Common myeloid progenitor, CD34-positive (primary cell): Measurements from ENCODE around the gene SLC6A2.

Source experiments
- CTCF ChIA-PET: fragments of 350-600 bp; sonication (Branson Sonifier 250); formaldehyde crosslinking; loops from one replicate; lab custom pipeline; 2021; ENCODE audit warnings: antibody characterized with exemption; lab: Charles Lee
- POLR2A ChIA-PET: fragments of 350-600 bp; sonication (Branson Sonifier 250); formaldehyde crosslinking; loops from one replicate; lab custom pipeline; 2021; ENCODE audit warnings: antibody characterized with exemption; lab: Charles Lee
- DNase-seq, 3 donors: peaks; one replicate each; pipeline versions ENCODE4 v3.0.0 to v3.0.0-alpha.2; 2013
- H3K27ac ChIP-seq, 2 experiments: 1 replicate in 1 of 2; 2 replicates in 1 of 2; pipeline ENCODE4 v1.7.0; 2013; ENCODE audit warnings: inconsistent platforms in 2 of 2, low read length in 2 of 2, mild to moderate bottlenecking in 2 of 2, low read depth in 1 of 2, moderate library complexity in 1 of 2; ENCODE audit not compliant: severe bottlenecking in 2 of 2, insufficient read depth in 1 of 2, poor library complexity in 1 of 2
- H3K27me3 ChIP-seq, 5 experiments: replicated peaks in 2 of 5; 1 replicate in 3 of 5; 2 replicates in 2 of 5; pipeline versions ENCODE4 v1.6.1 to v1.7.0; 2013; ENCODE audit warnings: low read length in 4 of 5, mild to moderate bottlenecking in 2 of 5, moderate library complexity in 2 of 5, inconsistent platforms in 1 of 5; ENCODE audit not compliant: insufficient read depth in 5 of 5, control insufficient read depth in 4 of 5
- H3K36me3 ChIP-seq, 4 experiments: 1 replicate in 2 of 4; 2 replicates in 2 of 4; pipeline versions ENCODE4 v1.6.1 to v1.7.0; 2013; ENCODE audit warnings: low read length in 3 of 4, control low read depth in 1 of 4, mild to moderate bottlenecking in 1 of 4; ENCODE audit not compliant: control insufficient read depth in 4 of 4, insufficient read depth in 4 of 4
- H3K4me1 ChIP-seq, 4 experiments: 1 replicate in 3 of 4; 2 replicates in 1 of 4; pipeline versions ENCODE4 v1.6.1 to v1.7.1; 2013; ENCODE audit warnings: low read length in 3 of 4, mild to moderate bottlenecking in 3 of 4, control low read depth in 1 of 4, inconsistent platforms in 1 of 4, moderate library complexity in 1 of 4; ENCODE audit not compliant: control insufficient read depth in 4 of 4, insufficient read depth in 4 of 4; ENCODE audit errors: control extremely low read depth in 1 of 4
- H3K4me3 ChIP-seq, 7 experiments: 1 replicate in 4 of 7; 2 replicates in 3 of 7; pipeline versions ENCODE4 v1.5.1 to v1.7.0; 2013; ENCODE audit warnings: mild to moderate bottlenecking in 7 of 7, low read length in 6 of 7, moderate library complexity in 6 of 7, inconsistent platforms in 2 of 7, low read depth in 2 of 7, control low read depth in 1 of 7; ENCODE audit not compliant: insufficient read depth in 4 of 7, control insufficient read depth in 1 of 7; ENCODE audit errors: extremely low read depth in 1 of 7
- H3K9me3 ChIP-seq, 5 experiments: 1 replicate in 4 of 5; 2 replicates in 1 of 5; pipeline versions ENCODE4 v1.6.1 to v1.7.1; 2013; ENCODE audit warnings: low read length in 4 of 5, mild to moderate bottlenecking in 2 of 5, inconsistent platforms in 1 of 5, low read depth in 1 of 5, moderate library complexity in 1 of 5; ENCODE audit not compliant: control insufficient read depth in 4 of 5, insufficient read depth in 2 of 5; ENCODE audit errors: control extremely low read depth in 1 of 5
- WGBS: methylation state at CpG from one replicate; pipeline ENCODE4 v1.1.5; 2013; ENCODE audit not compliant: insufficient coverage; 5-methylcytosine and 5-hydroxymethylcytosine counted together

Gene SLC6A2

GRCh38 chr16:55622930-55623561 is 32.7 kb upstream of the SLC6A2 start:
- CTCF ChIA-PET = interaction anchor here (0.8 to 1.5 kb wide), 5 partner anchors 10 to 83 kb away, joined by 3 to 5 read pairs (median 3); no protein-coding TSS in a partner anchor
- 84% methylated on average over 5 of the region's 8 CpGs for WGBS
- H3K4me3 ChIP-seq = no peak overlapping the region
- no peaks in the 10 kb centered on the region for H3K9me3 ChIP-seq
- POLR2A ChIA-PET = no interaction called here
- H3K4me1 ChIP-seq = peaks cover 0 to 12% (median 2%) of the 10 kb centered on the region in 4 experiments
- H3K27ac ChIP-seq = no peak overlapping the region
- H3K36me3 ChIP-seq = no peaks in the 10 kb centered on the region
- no peaks in the 10 kb centered on the region for H3K27me3 ChIP-seq
- no peak for DNase-seq

- Histone ChIP-seq H3K4me1 (peaks cover 0 to 12% (median 2%) of the 10 kb centered on the region in 4 experiments), H3K36me3 (no peaks in the 10 kb centered on the region), H3K9me3 (no peaks in the 10 kb centered on the region), H3K27ac (no peak overlapping the region), H3K4me3 (no peak overlapping the region), H3K27me3 (no peaks in the 10 kb centered on the region)
- no CpG with 5 or more reads among the region's 2 CpGs for WGBS
- ChIA-PET POLR2A (no interaction called here), CTCF (interaction anchor here (1.2 kb wide), 2 partner anchors 11 to 35 kb away, joined by 3 to 5 read pairs; no protein-coding TSS in a partner anchor)
- no peak for DNase-seq
These were observed 32.1 kb upstream of the SLC6A2 start for GRCh38 chr16:55623640-55624039.

GRCh38 chr16:55624696-55625095 is 31.1 kb upstream of the SLC6A2 start:
- no peak overlapping the region for H3K4me3 ChIP-seq
- ChIA-PET POLR2A (no interaction called here), CTCF (interaction anchor here (2.2 kb wide), 1 partner anchor 9 kb away, joined by 10 read pairs; no protein-coding TSS in a partner anchor)
- WGBS = 96% methylated on average over 5 of the region's 5 CpGs
- no peak overlapping the region for H3K27ac ChIP-seq
- H3K27me3 ChIP-seq = peaks cover 0 to 3% (median 0%) of the 10 kb centered on the region in 5 experiments
- H3K9me3 ChIP-seq = no peaks in the 10 kb centered on the region
- H3K36me3 ChIP-seq = no peaks in the 10 kb centered on the region
- H3K4me1 ChIP-seq = peaks cover 0 to 12% (median 2%) of the 10 kb centered on the region in 4 experiments
- DNase-seq = no peak

GRCh38 chr16:55625843-55626242 is 29.9 kb upstream of the SLC6A2 start:
- ChIA-PET POLR2A (no interaction called here), CTCF (interaction anchor here (2.2 kb wide), 1 partner anchor 11 kb away, joined by 10 read pairs; no protein-coding TSS in a partner anchor)
- Histone ChIP-seq H3K4me3 (no peak overlapping the region), H3K27ac (no peak overlapping the region), H3K27me3 (peaks cover 0 to 7% (median 0%) of the 10 kb centered on the region in 5 experiments), H3K9me3 (no peaks in the 10 kb centered on the region), H3K4me1 (peaks cover 0 to 12% (median 2%) of the 10 kb centered on the region in 4 experiments), H3K36me3 (no peaks in the 10 kb centered on the region)
- no peak for DNase-seq
- WGBS = 92% methylated on average over 3 of the region's 3 CpGs

- ChIA-PET CTCF (no interaction called here), POLR2A (no interaction called here)
- WGBS = 97% methylated on average over 6 of the region's 6 CpGs
These were observed 27.4 kb upstream of the SLC6A2 start for GRCh38 chr16:55628306-55628968.

GRCh38 chr16:55630774-55631173 is 25.0 kb upstream of the SLC6A2 start:
- ChIA-PET CTCF (no interaction called here), POLR2A (no interaction called here)
- Histone ChIP-seq H3K9me3 (peaks cover 0 to 3% (median 1%) of the 10 kb centered on the region in 5 experiments), H3K4me1 (peaks cover 0 to 4% (median 0%) of the 10 kb centered on the region in 4 experiments), H3K36me3 (no peaks in the 10 kb centered on the region), H3K27me3 (peaks cover 0 to 7% (median 0%) of the 10 kb centered on the region in 5 experiments), H3K27ac (no peak overlapping the region), H3K4me3 (no peak overlapping the region)
- DNase-seq = no peak

More at GRCh38 chr16:55628306-55628968, 27.4 kb upstream of the SLC6A2 start:
- DNase-seq = no peak
- H3K4me1 ChIP-seq = no peaks in the 10 kb centered on the region
- H3K27me3 ChIP-seq = peaks cover 0 to 7% (median 0%) of the 10 kb centered on the region in 5 experiments
- H3K27ac ChIP-seq = no peak overlapping the region
- H3K4me3 ChIP-seq = no peak overlapping the region
- no peaks in the 10 kb centered on the region for H3K36me3 ChIP-seq
- peaks cover 0 to 3% (median 1%) of the 10 kb centered on the region in 5 experiments for H3K9me3 ChIP-seq

- POLR2A ChIA-PET = no interaction called here
- no peak overlapping the region for H3K27ac ChIP-seq
- H3K36me3 ChIP-seq = no peaks in the 10 kb centered on the region
- peaks cover 0 to 4% (median 0%) of the 10 kb centered on the region in 4 experiments for H3K4me1 ChIP-seq
- H3K27me3 ChIP-seq = peaks cover 0 to 7% (median 0%) of the 10 kb centered on the region in 5 experiments
- no peak for DNase-seq
- CTCF ChIA-PET = interaction anchor here (0.7 kb wide), 1 partner anchor 11 kb away, joined by 3 read pairs; no protein-coding TSS in a partner anchor
- H3K9me3 ChIP-seq = peaks cover 0 to 3% (median 1%) of the 10 kb centered on the region in 5 experiments
- no peak overlapping the region for H3K4me3 ChIP-seq
These were observed 23.5 kb upstream of the SLC6A2 start for GRCh38 chr16:55632259-55632658.
